ENCODE data around the gene MEF2D. TPM values are rescaled to one million over a fixed set of nuclear protein-coding genes. Genes with fewer than 3 reads are reported as not detected.

The MEF2D gene
- total and polyA plus RNA-seq, 7 donors, result 43.1 to 258 (median 126) TPM

DNA sequence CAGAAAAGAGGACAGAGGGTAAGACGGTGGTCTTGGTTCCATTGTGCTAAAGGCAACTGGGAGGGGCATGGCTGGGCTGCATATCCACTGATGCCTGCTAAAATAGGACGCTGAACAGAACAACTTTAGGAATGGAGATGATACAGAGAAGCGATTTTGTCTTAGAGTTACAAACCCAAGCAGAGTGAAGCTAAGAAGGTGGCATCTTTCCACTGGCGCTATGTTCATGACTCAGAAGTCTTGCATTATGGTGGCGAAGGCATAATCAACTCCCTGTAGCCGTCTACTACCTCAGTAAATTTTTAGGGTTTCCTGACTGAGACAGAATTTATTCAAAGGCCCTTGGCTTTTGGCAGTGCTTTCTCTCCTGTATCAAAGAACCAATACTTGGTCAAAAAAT lies 57.3 kb downstream of the MEF2D start:
- intact Hi-C loops (cut with DNase I), result no loop called here
- H3K27ac ChIP-seq, result no peak overlapping the region
- peaks cover 3% of the 10 kb centered on the region for H3K4me1 ChIP-seq
- ATAC-seq, result no peak
- no peak overlapping the region for H3K4me3 ChIP-seq
- no peaks in the 10 kb centered on the region for H3K9me3 ChIP-seq
- TF ChIP-seq, protein P1, sequence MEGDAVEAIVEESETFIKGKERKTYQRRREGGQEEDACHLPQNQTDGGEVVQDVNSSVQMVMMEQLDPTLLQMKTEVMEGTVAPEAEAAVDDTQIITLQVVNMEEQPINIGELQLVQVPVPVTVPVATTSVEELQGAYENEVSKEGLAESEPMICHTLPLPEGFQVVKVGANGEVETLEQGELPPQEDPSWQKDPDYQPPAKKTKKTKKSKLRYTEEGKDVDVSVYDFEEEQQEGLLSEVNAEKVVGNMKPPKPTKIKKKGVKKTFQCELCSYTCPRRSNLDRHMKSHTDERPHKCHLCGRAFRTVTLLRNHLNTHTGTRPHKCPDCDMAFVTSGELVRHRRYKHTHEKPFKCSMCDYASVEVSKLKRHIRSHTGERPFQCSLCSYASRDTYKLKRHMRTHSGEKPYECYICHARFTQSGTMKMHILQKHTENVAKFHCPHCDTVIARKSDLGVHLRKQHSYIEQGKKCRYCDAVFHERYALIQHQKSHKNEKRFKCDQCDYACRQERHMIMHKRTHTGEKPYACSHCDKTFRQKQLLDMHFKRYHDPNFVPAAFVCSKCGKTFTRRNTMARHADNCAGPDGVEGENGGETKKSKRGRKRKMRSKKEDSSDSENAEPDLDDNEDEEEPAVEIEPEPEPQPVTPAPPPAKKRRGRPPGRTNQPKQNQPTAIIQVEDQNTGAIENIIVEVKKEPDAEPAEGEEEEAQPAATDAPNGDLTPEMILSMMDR (IDR thresholded peaks at IDR 0.05), result no peak
- peaks cover 5 to 67% (median 19%) of the 10 kb centered on the region in 3 donors for H3K27me3 ChIP-seq (ENCODE audit: insufficient read depth in 3 of 3, low read length in 2 of 3)
- 55 to 59% (median 59%) methylated on average over 6 of the region's 6 CpGs for WGBS, 3 donors
- DNase-seq, result no peak
- no peaks in the 10 kb centered on the region for H3K36me3 ChIP-seq (ENCODE audit: insufficient read depth in 1 of 2, low read depth in 1 of 2)

DNA sequence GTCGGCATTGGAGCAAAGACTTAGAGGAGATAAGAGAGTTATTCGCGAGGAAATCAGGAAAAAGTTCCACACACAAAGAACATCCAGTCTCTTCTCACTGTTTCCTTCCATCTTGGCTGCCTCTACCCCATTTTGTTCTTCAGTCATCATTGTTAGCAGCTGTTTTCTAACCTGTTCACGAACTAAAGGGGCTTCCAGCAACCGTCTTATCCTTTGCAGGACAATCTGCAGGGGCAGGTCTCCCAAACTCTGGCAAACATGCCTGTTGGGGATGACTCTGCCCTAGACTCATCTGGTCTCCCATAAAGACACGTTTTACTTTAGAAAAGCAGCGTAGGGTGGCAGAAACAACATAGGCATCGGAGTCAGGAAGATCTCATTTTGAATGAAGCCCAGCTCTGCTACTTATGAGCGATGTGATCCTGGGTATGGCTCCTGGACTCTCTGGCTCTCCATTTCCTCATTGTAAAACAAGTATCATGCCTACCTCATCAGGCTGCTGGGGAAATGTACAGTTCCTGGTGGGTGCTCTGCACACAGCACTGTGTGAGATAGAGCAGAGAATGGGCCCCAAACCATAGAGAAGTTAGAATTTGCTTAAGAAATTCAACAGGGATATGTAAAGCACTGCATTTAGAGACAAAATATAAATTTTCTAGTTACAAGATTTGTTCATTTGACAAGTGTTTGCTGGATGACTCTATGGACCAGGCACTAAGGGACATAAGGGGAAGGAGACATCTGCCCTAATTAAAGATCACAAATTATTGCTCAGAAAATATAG lies 59.7 kb downstream of the MEF2D start:
- Histone ChIP-seq H3K27me3 (ENCODE audit: insufficient read depth in 3 of 3, low read length in 2 of 3) (peaks cover 7 to 90% (median 36%) of the 10 kb centered on the region in 3 donors), H3K27ac (no peak overlapping the region), H3K36me3 (ENCODE audit: insufficient read depth in 1 of 2, low read depth in 1 of 2) (no peaks in the 10 kb centered on the region), H3K4me1 (peaks cover 3% of the 10 kb centered on the region), H3K9me3 (no peaks in the 10 kb centered on the region), H3K4me3 (no peak overlapping the region)
- no peak for ATAC-seq
- intact Hi-C loops (cut with DNase I), result no loop called here
- WGBS, 3 donors, result 23 to 24% (median 24%) methylated on average over 9 of the region's 9 CpGs
- TF ChIP-seq, protein P1 (IDR thresholded peaks at IDR 0.05), result no peak
- no peak for DNase-seq

DNA sequence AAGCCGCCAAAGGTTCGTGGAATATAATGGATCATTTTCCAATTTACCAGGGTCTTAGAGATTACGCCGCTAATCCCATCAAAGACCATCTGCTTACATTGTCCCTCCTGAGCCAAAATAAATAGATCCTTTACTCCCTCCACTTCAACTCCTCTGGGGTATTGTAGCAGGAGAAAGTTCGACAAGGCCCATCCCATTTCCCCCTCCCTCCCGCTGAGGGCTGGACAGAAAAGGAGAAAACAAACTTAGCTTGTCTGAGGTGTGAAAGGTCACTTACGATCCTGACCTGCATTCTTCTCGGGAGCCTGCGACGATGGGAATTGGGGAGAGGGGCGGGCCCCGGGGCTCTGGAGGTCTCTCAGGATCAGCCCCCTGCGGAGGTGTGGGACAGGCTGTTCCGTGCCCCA lies 60.8 kb downstream of the MEF2D start:
- Histone ChIP-seq H3K4me3 (no peak overlapping the region), H3K9me3 (no peaks in the 10 kb centered on the region), H3K36me3 (ENCODE audit: insufficient read depth in 1 of 2, low read depth in 1 of 2) (no peaks in the 10 kb centered on the region), H3K27me3 (ENCODE audit: insufficient read depth in 3 of 3, low read length in 2 of 3) (peaks cover 7 to 98% (median 45%) of the 10 kb centered on the region in 3 donors), H3K4me1 (no peaks in the 10 kb centered on the region), H3K27ac (no peak overlapping the region)
- 9 to 17% (median 14%) methylated on average over 14 of the region's 14 CpGs for WGBS, 3 donors
- DNase-seq, result no peak
- TF ChIP-seq, protein P1 (IDR thresholded peaks at IDR 0.05), result no peak
- intact Hi-C loops (cut with DNase I), result no loop called here
- ATAC-seq, result no peak

DNA sequence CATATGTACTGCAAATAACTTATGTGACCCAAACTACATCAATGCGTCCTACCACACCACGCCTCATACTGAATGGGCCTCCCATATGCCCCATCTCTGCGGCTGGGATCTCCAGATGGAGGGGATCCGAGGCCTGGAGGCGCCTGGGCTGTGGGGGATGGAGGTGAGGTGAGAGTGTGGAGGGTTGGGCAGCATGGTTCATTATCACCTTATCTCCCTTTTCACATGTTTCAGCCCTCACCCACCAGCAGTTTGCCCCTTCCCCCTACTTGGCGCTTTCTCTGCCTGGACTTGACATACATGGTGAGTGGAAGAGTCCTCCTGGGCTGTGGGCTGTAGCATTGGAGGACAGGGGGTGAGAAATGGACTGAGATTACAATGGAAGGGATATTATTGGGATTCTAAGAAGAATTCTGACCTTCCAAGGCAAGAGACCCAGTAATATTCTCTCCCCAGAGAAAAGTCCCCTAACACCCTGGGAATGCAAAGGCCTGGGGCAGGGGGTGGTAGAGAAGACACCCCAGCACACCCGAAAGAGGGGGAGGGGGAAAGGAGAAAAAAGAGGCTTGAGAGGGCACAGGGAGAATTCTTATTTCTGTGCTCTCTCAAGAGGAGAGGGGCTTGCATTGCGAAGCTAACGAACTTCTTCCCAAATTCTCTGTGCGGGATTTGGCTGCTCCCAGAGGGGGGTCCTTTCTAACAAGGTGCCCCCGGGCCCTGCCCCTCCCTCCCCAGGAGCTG lies 61.4 kb downstream of the MEF2D start:
- no peaks in the 10 kb centered on the region for H3K36me3 ChIP-seq (ENCODE audit: insufficient read depth in 1 of 2, low read depth in 1 of 2)
- H3K27ac ChIP-seq, result no peak overlapping the region
- TF ChIP-seq, protein P1 (IDR thresholded peaks at IDR 0.05), result no peak
- no peaks in the 10 kb centered on the region for H3K9me3 ChIP-seq
- ATAC-seq (no peak), DNase-seq (no peak)
- no peaks in the 10 kb centered on the region for H3K4me1 ChIP-seq
- H3K27me3 ChIP-seq (ENCODE audit: insufficient read depth in 3 of 3, low read length in 2 of 3), result peaks cover 7 to 98% (median 50%) of the 10 kb centered on the region in 3 donors
- intact Hi-C loops (cut with DNase I), result no loop called here
- WGBS, 3 donors, result 28 to 39% (median 34%) methylated on average over 11 of the region's 11 CpGs
- H3K4me3 ChIP-seq, result no peak overlapping the region

All from psoas muscle (tissue), 8 donors.